ENCODE measurements around the gene GOLGA6L7. TPM values are rescaled to one million over a fixed set of nuclear protein-coding genes. Genes with fewer than 3 reads are reported as not detected.
"Not testable (repeated sequence)": the region's sequence is repeated elsewhere in the genome, so short reads cannot be mapped to it uniquely, and the experiment has no call there.

GOLGA6L7 gene
- polyA plus RNA-seq, 4 donors: 0.03 TPM; not detected in 3

GRCh38 chr15:28868744-28869345 lies 20.4 kb upstream of the GOLGA6L7 start:
- H3K9me3 ChIP-seq (ENCODE audit: control insufficient read depth in 2 of 2, insufficient read depth in 1 of 2, low read depth in 1 of 2, low read length in 1 of 2): peaks cover 0 to 4% of the 10 kb centered on the region in 2 donors
- H3K27ac ChIP-seq (ENCODE audit: low read depth in 1 of 3, low read length in 2 of 3): no peak overlapping the region
- FAIRE-seq (no peak), DNase-seq (no peak)
- no peaks in the 10 kb centered on the region for H3K27me3 ChIP-seq (ENCODE audit: control insufficient read depth in 3 of 3, insufficient read depth in 3 of 3, low read length in 3 of 3)
- WGBS, 3 donors: 82 to 93% (median 82%) methylated on average over 9 of the region's 9 CpGs
- H3K4me3 ChIP-seq (ENCODE audit: low read depth in 1 of 3, low read length in 3 of 3): no peak overlapping the region
- no peaks in the 10 kb centered on the region for H3K4me1 ChIP-seq (ENCODE audit: control insufficient read depth in 3 of 3, insufficient read depth in 2 of 3, low read depth in 1 of 3, low read length in 2 of 3)
- no peaks in the 10 kb centered on the region for H3K36me3 ChIP-seq (ENCODE audit: control insufficient read depth in 3 of 3, insufficient read depth in 2 of 3, low read depth in 1 of 3, low read length in 3 of 3)

- FAIRE-seq: not testable (repeated sequence)
Observed at GRCh38 chr15:28861589-28862293, 13.3 kb upstream of the GOLGA6L7 start.

GRCh38 chr15:28861031-28861534 lies 12.6 kb upstream of the GOLGA6L7 start:
- WGBS, 3 donors: 81 to 87% (median 84%) methylated on average over 16 of the region's 16 CpGs
- Histone ChIP-seq H3K9me3 (ENCODE audit: control insufficient read depth in 2 of 2, insufficient read depth in 1 of 2, low read depth in 1 of 2, low read length in 1 of 2) (no peaks in the 10 kb centered on the region), H3K27ac (ENCODE audit: low read depth in 1 of 3, low read length in 2 of 3) (no peak overlapping the region), H3K4me3 (ENCODE audit: low read depth in 1 of 3, low read length in 3 of 3) (no peak overlapping the region), H3K27me3 (ENCODE audit: control insufficient read depth in 3 of 3, insufficient read depth in 3 of 3, low read length in 3 of 3) (no peaks in the 10 kb centered on the region), H3K36me3 (ENCODE audit: control insufficient read depth in 3 of 3, insufficient read depth in 2 of 3, low read depth in 1 of 3, low read length in 3 of 3) (no peaks in the 10 kb centered on the region), H3K4me1 (ENCODE audit: control insufficient read depth in 3 of 3, insufficient read depth in 2 of 3, low read depth in 1 of 3, low read length in 2 of 3) (no peaks in the 10 kb centered on the region)
- DNase-seq (no peak), FAIRE-seq (no peak)

More at GRCh38 chr15:28861589-28862293, 13.3 kb upstream of the GOLGA6L7 start:
- H3K27ac ChIP-seq (ENCODE audit: low read depth in 1 of 3, low read length in 2 of 3); H3K4me3 ChIP-seq (ENCODE audit: low read depth in 1 of 3, low read length in 3 of 3); H3K36me3 ChIP-seq (ENCODE audit: control insufficient read depth in 3 of 3, insufficient read depth in 2 of 3, low read depth in 1 of 3, low read length in 3 of 3); H3K27me3 ChIP-seq (ENCODE audit: control insufficient read depth in 3 of 3, insufficient read depth in 3 of 3, low read length in 3 of 3); H3K9me3 ChIP-seq (ENCODE audit: control insufficient read depth in 2 of 2, insufficient read depth in 1 of 2, low read depth in 1 of 2, low read length in 1 of 2); DNase-seq; H3K4me1 ChIP-seq (ENCODE audit: control insufficient read depth in 3 of 3, insufficient read depth in 2 of 3, low read depth in 1 of 3, low read length in 2 of 3): not testable (repeated sequence)
- WGBS, 3 donors: 85 to 92% (median 89%) methylated on average over 11 of the region's 11 CpGs

- H3K27me3 ChIP-seq (ENCODE audit: control insufficient read depth in 3 of 3, insufficient read depth in 3 of 3, low read length in 3 of 3); H3K4me3 ChIP-seq (ENCODE audit: low read depth in 1 of 3, low read length in 3 of 3); DNase-seq; FAIRE-seq; H3K4me1 ChIP-seq (ENCODE audit: control insufficient read depth in 3 of 3, insufficient read depth in 2 of 3, low read depth in 1 of 3, low read length in 2 of 3); H3K27ac ChIP-seq (ENCODE audit: low read depth in 1 of 3, low read length in 2 of 3); H3K36me3 ChIP-seq (ENCODE audit: control insufficient read depth in 3 of 3, insufficient read depth in 2 of 3, low read depth in 1 of 3, low read length in 3 of 3); H3K9me3 ChIP-seq (ENCODE audit: control insufficient read depth in 2 of 2, insufficient read depth in 1 of 2, low read depth in 1 of 2, low read length in 1 of 2): not testable (repeated sequence)
- WGBS, 3 donors: 34 to 73% (median 40%) methylated on average over 2 of the region's 2 CpGs
Observed at GRCh38 chr15:28854578-28854977, 6.1 kb upstream of the GOLGA6L7 start.

- H3K4me3 ChIP-seq (ENCODE audit: low read depth in 1 of 3, low read length in 3 of 3); H3K4me1 ChIP-seq (ENCODE audit: control insufficient read depth in 3 of 3, insufficient read depth in 2 of 3, low read depth in 1 of 3, low read length in 2 of 3); H3K27ac ChIP-seq (ENCODE audit: low read depth in 1 of 3, low read length in 2 of 3); FAIRE-seq; H3K36me3 ChIP-seq (ENCODE audit: control insufficient read depth in 3 of 3, insufficient read depth in 2 of 3, low read depth in 1 of 3, low read length in 3 of 3); DNase-seq; H3K27me3 ChIP-seq (ENCODE audit: control insufficient read depth in 3 of 3, insufficient read depth in 3 of 3, low read length in 3 of 3); H3K9me3 ChIP-seq (ENCODE audit: control insufficient read depth in 2 of 2, insufficient read depth in 1 of 2, low read depth in 1 of 2, low read length in 1 of 2): not testable (repeated sequence)
- whole genome bisulfite sequencing, 3 donors: 52 to 62% (median 57%) methylated on average over 5 of the region's 5 CpGs
Observed at GRCh38 chr15:28853654-28854053, 5.2 kb upstream of the GOLGA6L7 start.

GRCh38 chr15:28849766-28850165 lies 1.3 kb upstream of the GOLGA6L7 start:
- not testable (repeated sequence) for FAIRE-seq; H3K27ac ChIP-seq (ENCODE audit: low read depth in 1 of 3, low read length in 2 of 3); H3K4me1 ChIP-seq (ENCODE audit: control insufficient read depth in 3 of 3, insufficient read depth in 2 of 3, low read depth in 1 of 3, low read length in 2 of 3); H3K4me3 ChIP-seq (ENCODE audit: low read depth in 1 of 3, low read length in 3 of 3); H3K9me3 ChIP-seq (ENCODE audit: control insufficient read depth in 2 of 2, insufficient read depth in 1 of 2, low read depth in 1 of 2, low read length in 1 of 2); H3K36me3 ChIP-seq (ENCODE audit: control insufficient read depth in 3 of 3, insufficient read depth in 2 of 3, low read depth in 1 of 3, low read length in 3 of 3); H3K27me3 ChIP-seq (ENCODE audit: control insufficient read depth in 3 of 3, insufficient read depth in 3 of 3, low read length in 3 of 3); DNase-seq
- 94 to 98% (median 97%) methylated on average over 17 to 31 of the region's 31 CpGs for WGBS, 3 donors

GRCh38 chr15:28849271-28849670 lies 827 bp upstream of the GOLGA6L7 start:
- 98% methylated on average over 2 to 9 of the region's 17 CpGs for WGBS, 3 donors

GRCh38 chr15:28847959-28848358 lies 485 bp downstream of the GOLGA6L7 start:
- not testable (repeated sequence) for H3K4me1 ChIP-seq (ENCODE audit: control insufficient read depth in 3 of 3, insufficient read depth in 2 of 3, low read depth in 1 of 3, low read length in 2 of 3); H3K9me3 ChIP-seq (ENCODE audit: control insufficient read depth in 2 of 2, insufficient read depth in 1 of 2, low read depth in 1 of 2, low read length in 1 of 2); H3K27me3 ChIP-seq (ENCODE audit: control insufficient read depth in 3 of 3, insufficient read depth in 3 of 3, low read length in 3 of 3); FAIRE-seq; H3K27ac ChIP-seq (ENCODE audit: low read depth in 1 of 3, low read length in 2 of 3); DNase-seq; H3K36me3 ChIP-seq (ENCODE audit: control insufficient read depth in 3 of 3, insufficient read depth in 2 of 3, low read depth in 1 of 3, low read length in 3 of 3); H3K4me3 ChIP-seq (ENCODE audit: low read depth in 1 of 3, low read length in 3 of 3)
- 78 to 94% (median 92%) methylated on average over 7 to 9 of the region's 9 CpGs for WGBS, 3 donors

More at GRCh38 chr15:28849271-28849670, 827 bp upstream of the GOLGA6L7 start:
- H3K36me3 ChIP-seq (ENCODE audit: control insufficient read depth in 3 of 3, insufficient read depth in 2 of 3, low read depth in 1 of 3, low read length in 3 of 3); DNase-seq; FAIRE-seq; H3K27me3 ChIP-seq (ENCODE audit: control insufficient read depth in 3 of 3, insufficient read depth in 3 of 3, low read length in 3 of 3); H3K4me1 ChIP-seq (ENCODE audit: control insufficient read depth in 3 of 3, insufficient read depth in 2 of 3, low read depth in 1 of 3, low read length in 2 of 3); H3K9me3 ChIP-seq (ENCODE audit: control insufficient read depth in 2 of 2, insufficient read depth in 1 of 2, low read depth in 1 of 2, low read length in 1 of 2); H3K27ac ChIP-seq (ENCODE audit: low read depth in 1 of 3, low read length in 2 of 3); H3K4me3 ChIP-seq (ENCODE audit: low read depth in 1 of 3, low read length in 3 of 3): not testable (repeated sequence)
